Stimulated activated CD4-positive, alpha-beta T cell treated with anti-CD3 and anti-CD28 coated beads, TNF-alpha, amount 100 ng/mL, for 1 hour (primary cell): Measurements from ENCODE around the gene ZNF70.

ENCODE experiments used
- DNase-seq, 3 donors: peaks; one replicate each; pipeline ENCODE4 v3.0.0-alpha.2; 2020; ENCODE audit warnings: low read depth in 3 of 3, low spot score in 1 of 3

The ZNF70 gene

GRCh38 chr22:23750714-23751440, at the start of gene ZNF70:
Gene ZNF70 (minus strand): TSS chr22:23751112. CDS start chr22:23745140, 5,972 bp downstream.
- DNase-seq, result peak; percentile 52 to 77 (median 75)

- no peak for DNase-seq
These were observed 45.5 kb upstream of the ZNF70 start for GRCh38 chr22:23796461-23796860.

GRCh38 chr22:23793326-23793725, 42.4 kb upstream of the ZNF70 start:
- no peak for DNase-seq

- no peak for DNase-seq
These were observed 41.1 kb upstream of the ZNF70 start for GRCh38 chr22:23791738-23792645.

- DNase-seq, result no peak
These were observed 40.2 kb upstream of the ZNF70 start for GRCh38 chr22:23790819-23791737.

GRCh38 chr22:23789638-23790037, 38.7 kb upstream of the ZNF70 start:
- DNase-seq, result no peak

- no peak for DNase-seq
These were observed 38.2 kb upstream of the ZNF70 start for GRCh38 chr22:23789121-23789520.

- no peak for DNase-seq
These were observed 37.0 kb upstream of the ZNF70 start for GRCh38 chr22:23787910-23788309.

- DNase-seq, result no peak
These were observed 36.6 kb upstream of the ZNF70 start for GRCh38 chr22:23787600-23787896.

- peak; percentile 73 to 92 (median 82) for DNase-seq
These were observed 36.1 kb upstream of the ZNF70 start, which contains the start of gene SMARCB1 for GRCh38 chr22:23786752-23787599. Gene SMARCB1 (plus strand): TSS chr22:23786966. CDS start chr22:23787170, 204 bp downstream.

GRCh38 chr22:23786261-23786710, 35.4 kb upstream of the ZNF70 start:
- DNase-seq, result no peak

GRCh38 chr22:23784215-23784732, 33.4 kb upstream of the ZNF70 start:
- DNase-seq, result no peak

- no peak for DNase-seq
These were observed 32.6 kb upstream of the ZNF70 start for GRCh38 chr22:23783265-23784150.

GRCh38 chr22:23782703-23783102, 31.8 kb upstream of the ZNF70 start:
- DNase-seq, result no peak

GRCh38 chr22:23782252-23782651, 31.3 kb upstream of the ZNF70 start:
- DNase-seq, result no peak

GRCh38 chr22:23781511-23782183, 30.7 kb upstream of the ZNF70 start:
- DNase-seq, result no peak

- no peak for DNase-seq
These were observed 30.2 kb upstream of the ZNF70 start for GRCh38 chr22:23781065-23781464.

GRCh38 chr22:23780146-23780748, 29.3 kb upstream of the ZNF70 start:
- no peak for DNase-seq
